ENCODE measurements around the gene SPACA4. TPM values are rescaled to one million over a fixed set of nuclear protein-coding genes. Genes with fewer than 3 reads are reported as not detected.

The SPACA4 gene
- total and polyA plus RNA-seq, 4 donors = not detected

GRCh38 chr19:48603001-48603400 lies 3.5 kb upstream of the SPACA4 start:
- no peak overlapping the region for H3K9ac ChIP-seq (ENCODE audit: low read depth in 1 of 2, low read length in 2 of 2)
- no peak overlapping the region for H3K27ac ChIP-seq (ENCODE audit: low read depth in 1 of 2, low read length in 2 of 2)
- no peaks in the 10 kb centered on the region for H3K4me1 ChIP-seq (ENCODE audit: control insufficient read depth in 4 of 4, insufficient read depth in 4 of 4, low read length in 3 of 4)
- no peaks in the 10 kb centered on the region for H3K27me3 ChIP-seq (ENCODE audit: control insufficient read depth in 4 of 4, insufficient read depth in 4 of 4, low read length in 3 of 4)
- H3K36me3 ChIP-seq (ENCODE audit: control insufficient read depth in 4 of 4, insufficient read depth in 3 of 4, low read depth in 1 of 4, low read length in 3 of 4) = no peaks in the 10 kb centered on the region
- DNase-seq (ENCODE audit: low spot score) = no peak
- H3K4me3 ChIP-seq (ENCODE audit: low read depth in 1 of 3, low read length in 3 of 3) = no peak overlapping the region
- TF ChIP-seq EGR1 (IDR thresholded peaks at IDR 0.05; ENCODE audit: low read depth in 2 of 2) = no peak
- TF ChIP-seq HNF4A (conservative IDR thresholded peaks at IDR 0.05) = no peak
- no peak for TF ChIP-seq RXRA (IDR thresholded peaks at IDR 0.05)
- no peak for TF ChIP-seq YY1 (IDR thresholded peaks at IDR 0.05)
- TF ChIP-seq ZBTB33 (IDR thresholded peaks at IDR 0.05) = no peak
- TF ChIP-seq ATF3 (IDR thresholded peaks at IDR 0.05) = no peak
- no peak for TF ChIP-seq SP1 (IDR thresholded peaks at IDR 0.05)
- no peak for TF ChIP-seq RAD21 (IDR thresholded peaks at IDR 0.05)
- no peak for TF ChIP-seq FOXA1 (IDR thresholded peaks at IDR 0.05)
- TF ChIP-seq, protein P1, sequence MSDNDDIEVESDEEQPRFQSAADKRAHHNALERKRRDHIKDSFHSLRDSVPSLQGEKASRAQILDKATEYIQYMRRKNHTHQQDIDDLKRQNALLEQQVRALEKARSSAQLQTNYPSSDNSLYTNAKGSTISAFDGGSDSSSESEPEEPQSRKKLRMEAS (IDR thresholded peaks at IDR 0.05) = no peak
- no peak for TF ChIP-seq HNF4G (IDR thresholded peaks at IDR 0.05)
- no peaks in the 10 kb centered on the region for H3K9me3 ChIP-seq (ENCODE audit: control insufficient read depth in 4 of 4, low read length in 3 of 4)
- 84% methylated on average over 9 of the region's 9 CpGs for WGBS

- Histone ChIP-seq H3K27ac (ENCODE audit: low read depth in 1 of 2, low read length in 2 of 2) (no peak overlapping the region), H3K4me1 (ENCODE audit: control insufficient read depth in 4 of 4, insufficient read depth in 4 of 4, low read length in 3 of 4) (no peaks in the 10 kb centered on the region), H3K9me3 (ENCODE audit: control insufficient read depth in 4 of 4, low read length in 3 of 4) (no peaks in the 10 kb centered on the region), H3K4me3 (ENCODE audit: low read depth in 1 of 3, low read length in 3 of 3) (no peak overlapping the region), H3K36me3 (ENCODE audit: control insufficient read depth in 4 of 4, insufficient read depth in 3 of 4, low read depth in 1 of 4, low read length in 3 of 4) (no peaks in the 10 kb centered on the region), H3K9ac (ENCODE audit: low read depth in 1 of 2, low read length in 2 of 2) (no peak overlapping the region), H3K27me3 (ENCODE audit: control insufficient read depth in 4 of 4, insufficient read depth in 4 of 4, low read length in 3 of 4) (no peaks in the 10 kb centered on the region)
- WGBS = 91% methylated on average over 39 of the region's 39 CpGs
- no peak for DNase-seq (ENCODE audit: low spot score)
- no peak for TF ChIP-seq EGR1 (IDR thresholded peaks at IDR 0.05; ENCODE audit: low read depth in 2 of 2)
- no peak for TF ChIP-seq CTCF (IDR thresholded peaks at IDR 0.05; ENCODE audit: low read depth, low read length, missing input control)
- TF ChIP-seq HNF4G (IDR thresholded peaks at IDR 0.05) = no peak
- no peak for TF ChIP-seq RXRA (IDR thresholded peaks at IDR 0.05)
- no peak for TF ChIP-seq TAF1 (conservative IDR thresholded peaks at IDR 0.05)
- no peak for TF ChIP-seq RAD21 (IDR thresholded peaks at IDR 0.05)
- no peak for TF ChIP-seq ZBTB33 (IDR thresholded peaks at IDR 0.05)
- TF ChIP-seq, protein P1 (IDR thresholded peaks at IDR 0.05) = no peak
- TF ChIP-seq FOXA1 (IDR thresholded peaks at IDR 0.05) = no peak
- TF ChIP-seq SP1 (IDR thresholded peaks at IDR 0.05) = no peak
- TF ChIP-seq REST (IDR thresholded peaks at IDR 0.05) = no peak
- no peak for TF ChIP-seq ATF3 (IDR thresholded peaks at IDR 0.05)
- no peak for TF ChIP-seq HNF4A (conservative IDR thresholded peaks at IDR 0.05)
- TF ChIP-seq YY1 (IDR thresholded peaks at IDR 0.05) = no peak
These were observed 3.1 kb upstream of the SPACA4 start for GRCh38 chr19:48603449-48603848.

All from liver (tissue), 9 donors.